Vagina (tissue), 2 donors: Measurements from ENCODE around the gene REL. TPM values are rescaled to one million over a fixed set of nuclear protein-coding genes. Genes with fewer than 3 reads are reported as not detected.
"Not testable (repeated sequence)": the region's sequence is repeated elsewhere in the genome, so short reads cannot be mapped to it uniquely, and the experiment has no call there.

Source experiments
- DNase-seq, 2 donors: peaks; one replicate each; pipeline ENCODE4 v3.0.0-alpha.2; 2017; ENCODE audit errors: extremely low spot score in 2 of 2
- H3K27ac ChIP-seq: fragments of 200-600 bp; sonication (generic); one replicate; pipeline ENCODE4 v1.5.1; 2019
- H3K27me3 ChIP-seq: fragments of 200-600 bp; sonication (generic); one replicate; pipeline ENCODE4 v1.5.1; 2019
- H3K36me3 ChIP-seq, 2 donors: fragments of 200-600 bp; sonication (generic); one replicate each; pipeline ENCODE4 v1.5.1; 2017 to 2019
- H3K4me1 ChIP-seq: fragments of 200-600 bp; sonication (generic); one replicate; pipeline ENCODE4 v1.5.1; 2019
- H3K4me3 ChIP-seq, 2 donors: fragments of 200-600 bp; sonication (generic); 1 replicate in 1 of 2; 2 replicates in 1 of 2; pipeline ENCODE4 v1.5.1; 2016 to 2019
- H3K9me3 ChIP-seq: fragments of 200-600 bp; sonication (generic); one replicate; pipeline ENCODE4 v1.5.1; 2019
- POLR2A ChIP-seq, 2 donors: fragments of 450-650 bp; IDR thresholded peaks; one replicate each; pipeline ENCODE4 v1.6.1; 2017; ENCODE audit warnings: antibody characterized with exemption in 2 of 2, mild to moderate bottlenecking in 2 of 2, moderate library complexity in 2 of 2
- POLR2AphosphoS5 ChIP-seq, 2 donors: sonication (generic); formaldehyde crosslinking; IDR thresholded peaks; one replicate each; pipeline ENCODE4 v1.9.0; 2017; ENCODE audit warnings: antibody characterized with exemption in 2 of 2, mild to moderate bottlenecking in 2 of 2, low read depth in 1 of 2; ENCODE audit not compliant: insufficient read depth in 1 of 2
- intact Hi-C: fragments of 100-400 bp; cut with DNase I; formaldehyde crosslinking; loops from one replicate; pipeline ENCODE4 v1.15.1; 2023
- total RNA-seq: library from RNA; depleted of rRNA; stranded (reverse); fragments of >200 nt; gene quantifications from one replicate; pipeline ENCODE4 v1.2.3, GENCODE V29; 2016
- TF ChIP-seq, protein P1 (sequence below), 3 experiments: fragments of 450-650 bp in 2 of 3; fragments of 200-600 bp in 1 of 3; sonication (generic) in 1 of 3; IDR thresholded peaks; one replicate each; pipeline ENCODE4 v1.5.1; 2017 to 2019; ENCODE audit warnings: antibody characterized with exemption in 3 of 3, mild to moderate bottlenecking in 2 of 3, moderate library complexity in 2 of 3

Gene REL
- total RNA-seq, 1 donor from 2014 or later = 29.0 TPM

DNA sequence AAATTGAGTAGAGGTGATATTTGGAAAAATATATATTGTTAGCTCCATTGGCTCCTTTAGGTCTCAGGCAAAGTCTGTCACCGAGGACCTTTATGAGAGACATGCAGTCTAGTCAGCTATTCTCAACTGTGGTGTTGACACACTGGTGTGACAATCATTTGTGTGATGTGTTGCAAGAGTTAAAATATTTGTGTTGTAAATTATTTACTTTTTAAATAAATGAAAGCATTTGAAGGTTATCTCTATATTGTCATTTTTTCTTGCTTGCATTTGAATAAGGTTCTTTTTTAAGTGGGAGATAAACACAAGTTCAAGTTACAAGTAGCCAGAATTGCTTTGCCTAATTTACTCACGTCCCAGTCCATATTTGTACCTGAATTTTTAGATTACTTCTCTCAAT is 4.3 kb downstream of the REL start:
- H3K4me1 ChIP-seq = peaks cover 36% of the 10 kb centered on the region
- no peaks in the 10 kb centered on the region for H3K36me3 ChIP-seq
- H3K27ac ChIP-seq = peak overlapping the region; percentile 91
- DNase-seq = no peak
- no peaks in the 10 kb centered on the region for H3K27me3 ChIP-seq
- no peaks in the 10 kb centered on the region for H3K9me3 ChIP-seq
- TF ChIP-seq, protein P1, sequence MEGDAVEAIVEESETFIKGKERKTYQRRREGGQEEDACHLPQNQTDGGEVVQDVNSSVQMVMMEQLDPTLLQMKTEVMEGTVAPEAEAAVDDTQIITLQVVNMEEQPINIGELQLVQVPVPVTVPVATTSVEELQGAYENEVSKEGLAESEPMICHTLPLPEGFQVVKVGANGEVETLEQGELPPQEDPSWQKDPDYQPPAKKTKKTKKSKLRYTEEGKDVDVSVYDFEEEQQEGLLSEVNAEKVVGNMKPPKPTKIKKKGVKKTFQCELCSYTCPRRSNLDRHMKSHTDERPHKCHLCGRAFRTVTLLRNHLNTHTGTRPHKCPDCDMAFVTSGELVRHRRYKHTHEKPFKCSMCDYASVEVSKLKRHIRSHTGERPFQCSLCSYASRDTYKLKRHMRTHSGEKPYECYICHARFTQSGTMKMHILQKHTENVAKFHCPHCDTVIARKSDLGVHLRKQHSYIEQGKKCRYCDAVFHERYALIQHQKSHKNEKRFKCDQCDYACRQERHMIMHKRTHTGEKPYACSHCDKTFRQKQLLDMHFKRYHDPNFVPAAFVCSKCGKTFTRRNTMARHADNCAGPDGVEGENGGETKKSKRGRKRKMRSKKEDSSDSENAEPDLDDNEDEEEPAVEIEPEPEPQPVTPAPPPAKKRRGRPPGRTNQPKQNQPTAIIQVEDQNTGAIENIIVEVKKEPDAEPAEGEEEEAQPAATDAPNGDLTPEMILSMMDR (IDR thresholded peaks at IDR 0.05) = no peak
- TF ChIP-seq POLR2A (IDR thresholded peaks at IDR 0.05) (no peak), POLR2AphosphoS5 (IDR thresholded peaks at IDR 0.05; ENCODE audit: insufficient read depth in 1 of 2, low read depth in 1 of 2) (no peak)
- intact Hi-C loops = loop anchor here (10.0 kb wide), 1 partner anchor 289 kb away; no protein-coding TSS in a partner anchor
- no peak overlapping the region for H3K4me3 ChIP-seq

DNA sequence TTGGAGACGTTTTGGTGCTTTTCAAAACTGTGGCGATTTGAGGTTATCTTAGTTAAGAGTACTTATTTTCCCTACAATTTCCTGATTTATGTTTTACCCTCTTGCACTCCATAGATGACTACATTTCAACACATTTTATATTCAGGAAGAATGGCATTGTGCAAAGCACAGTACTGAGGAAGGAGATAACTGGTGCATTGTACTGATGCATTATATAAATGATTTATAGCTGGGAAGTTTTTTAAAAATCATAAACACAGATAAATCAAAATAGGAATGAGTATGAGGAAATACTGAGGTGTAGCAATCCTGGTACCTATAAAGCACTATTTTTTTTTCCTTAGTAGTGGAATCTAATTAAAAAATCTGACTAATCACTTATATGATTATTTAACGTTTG is 5.6 kb downstream of the REL start:
- peak in 1 of 2 donors; percentile 45 for TF ChIP-seq POLR2AphosphoS5 (IDR thresholded peaks at IDR 0.05; ENCODE audit: insufficient read depth in 1 of 2, low read depth in 1 of 2)
- no peak for TF ChIP-seq POLR2A (IDR thresholded peaks at IDR 0.05)
- peaks cover 35% of the 10 kb centered on the region for H3K4me1 ChIP-seq

DNA sequence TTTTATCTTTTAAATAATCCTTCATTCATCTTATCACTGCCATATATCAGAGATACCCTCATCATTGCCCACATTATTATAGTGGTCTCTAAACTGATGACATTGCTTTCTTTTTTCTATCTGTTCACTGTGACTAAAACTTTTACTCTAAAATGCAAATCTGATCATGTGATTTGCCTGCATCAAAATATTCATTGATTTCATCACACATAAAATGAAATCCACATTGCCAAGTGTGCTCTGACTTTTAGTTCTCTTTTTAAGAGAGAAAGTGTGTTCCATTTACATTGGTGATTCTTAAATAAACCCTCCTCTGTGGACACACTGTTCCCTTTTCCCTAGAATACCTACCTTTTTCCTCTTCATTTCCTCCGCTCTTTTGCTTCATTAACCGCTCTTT is 7.5 kb downstream of the REL start:
- TF ChIP-seq, protein P1 (IDR thresholded peaks at IDR 0.05) = no peak
- TF ChIP-seq POLR2AphosphoS5 (IDR thresholded peaks at IDR 0.05; ENCODE audit: insufficient read depth in 1 of 2, low read depth in 1 of 2) = no peak
- intact Hi-C loops = loop anchor here (10.0 kb wide), 1 partner anchor 286 kb away; no protein-coding TSS in a partner anchor
- no peak for DNase-seq
- no peaks in the 10 kb centered on the region for H3K36me3 ChIP-seq
- H3K4me3 ChIP-seq = no peak overlapping the region
- no peaks in the 10 kb centered on the region for H3K9me3 ChIP-seq
- peaks cover 35% of the 10 kb centered on the region for H3K4me1 ChIP-seq
- no peaks in the 10 kb centered on the region for H3K27me3 ChIP-seq
- no peak overlapping the region for H3K27ac ChIP-seq

More for the DNA sequence above, 5.6 kb downstream of the REL start:
- no peaks in the 10 kb centered on the region for H3K36me3 ChIP-seq
- H3K4me3 ChIP-seq = no peak overlapping the region
- no peak overlapping the region for H3K27ac ChIP-seq
- no peaks in the 10 kb centered on the region for H3K27me3 ChIP-seq
- intact Hi-C loops = loop anchor here (10.0 kb wide), 1 partner anchor 288 kb away; no protein-coding TSS in a partner anchor
- no peak for DNase-seq
- H3K9me3 ChIP-seq = no peaks in the 10 kb centered on the region

DNA sequence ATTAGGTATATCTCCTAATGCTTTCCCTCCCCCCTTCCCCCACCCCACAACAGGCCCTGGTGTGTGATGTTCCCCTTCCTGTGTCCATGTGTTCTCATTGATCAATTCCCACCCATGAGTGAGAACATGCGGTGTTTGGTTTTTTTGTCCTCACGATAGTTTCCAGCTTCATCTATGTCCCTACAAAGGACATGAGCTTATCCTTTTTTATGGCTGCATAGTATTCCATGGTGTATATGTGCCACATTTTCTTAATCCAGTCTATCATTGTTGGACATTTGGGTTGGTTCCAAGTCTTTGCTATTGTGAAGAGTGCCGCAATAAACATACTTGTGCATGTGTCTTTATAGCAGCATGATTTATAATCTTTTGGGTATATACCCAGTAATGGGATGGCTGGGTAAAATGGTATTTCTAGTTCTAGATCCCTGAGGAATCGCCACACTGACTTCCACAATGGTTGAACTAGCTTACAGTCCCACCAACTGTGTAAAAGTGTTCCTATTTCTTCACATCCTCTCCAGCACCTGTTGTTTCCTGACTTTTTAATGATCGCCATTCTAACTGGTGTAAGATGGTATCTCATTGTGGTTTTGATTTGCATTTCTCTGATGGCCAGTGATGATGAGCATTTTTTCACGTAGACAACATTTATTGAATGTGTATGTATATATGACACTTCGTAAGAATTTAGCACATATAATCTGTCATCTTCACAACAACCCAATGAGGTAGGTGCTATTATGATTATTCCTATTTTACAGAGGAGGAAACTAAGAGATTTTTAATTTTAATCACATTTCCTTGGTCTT is 8.4 kb downstream of the REL start:
- not testable (repeated sequence) for H3K36me3 ChIP-seq, DNase-seq, H3K9me3 ChIP-seq, H3K27me3 ChIP-seq, H3K4me3 ChIP-seq, H3K27ac ChIP-seq
- H3K4me1 ChIP-seq = peaks cover 27% of the 10 kb centered on the region
- intact Hi-C loops = loop anchor here (10.0 kb wide), 1 partner anchor 285 kb away; no protein-coding TSS in a partner anchor

DNA sequence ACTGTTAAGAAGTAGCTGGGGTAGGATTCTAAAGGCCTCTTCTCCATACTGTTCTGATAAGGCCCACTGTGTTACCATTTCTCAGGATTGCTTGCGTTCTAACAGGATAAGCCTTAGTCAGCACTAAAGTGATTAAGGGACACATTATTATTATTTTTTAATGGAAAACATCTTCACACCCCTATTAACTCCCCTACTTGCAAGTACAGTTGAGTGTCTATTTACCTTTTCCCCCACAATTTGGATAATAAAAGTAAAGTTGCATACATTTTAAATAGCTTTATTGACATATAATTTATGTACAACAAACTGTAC is 9.0 kb downstream of the REL start:
- Histone ChIP-seq H3K27ac (no peak overlapping the region), H3K9me3 (no peaks in the 10 kb centered on the region), H3K4me1 (peaks cover 21% of the 10 kb centered on the region), H3K36me3 (peaks cover 4 to 6% of the 10 kb centered on the region in 2 donors), H3K4me3 (no peak overlapping the region), H3K27me3 (no peaks in the 10 kb centered on the region)
- intact Hi-C loops = no loop called here
- TF ChIP-seq POLR2A (IDR thresholded peaks at IDR 0.05) = no peak
- TF ChIP-seq, protein P1 (IDR thresholded peaks at IDR 0.05) = no peak
- no peak for TF ChIP-seq POLR2AphosphoS5 (IDR thresholded peaks at IDR 0.05; ENCODE audit: insufficient read depth in 1 of 2, low read depth in 1 of 2)
- DNase-seq = no peak

DNA sequence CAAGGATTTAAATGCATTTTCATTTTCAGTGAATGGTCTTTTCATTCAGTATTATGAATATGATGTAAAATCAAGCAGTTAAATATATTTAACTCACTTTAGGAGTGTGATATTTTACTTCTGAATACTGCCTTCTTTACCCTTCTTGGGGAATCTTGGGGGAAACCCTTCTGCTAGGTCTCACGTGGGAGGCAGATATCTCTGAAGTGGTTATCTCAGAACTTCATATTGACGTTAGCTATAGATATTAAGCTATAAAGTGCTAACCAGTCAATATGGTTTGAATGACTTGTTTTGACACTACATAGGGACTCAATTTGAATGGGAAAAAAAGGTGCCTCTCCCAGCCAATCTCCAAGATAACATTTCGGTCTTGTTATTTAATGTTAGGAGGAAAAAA is 9.8 kb downstream of the REL start:
- Histone ChIP-seq H3K4me1 (peaks cover 14% of the 10 kb centered on the region), H3K27ac (no peak overlapping the region), H3K36me3 (peaks cover 4 to 14% of the 10 kb centered on the region in 2 donors), H3K4me3 (no peak overlapping the region), H3K27me3 (no peaks in the 10 kb centered on the region), H3K9me3 (no peaks in the 10 kb centered on the region)
- TF ChIP-seq POLR2AphosphoS5 (IDR thresholded peaks at IDR 0.05; ENCODE audit: insufficient read depth in 1 of 2, low read depth in 1 of 2) (no peak), POLR2A (IDR thresholded peaks at IDR 0.05) (no peak)
- TF ChIP-seq, protein P1 (IDR thresholded peaks at IDR 0.05) = no peak
- intact Hi-C loops = no loop called here
- no peak for DNase-seq
